NOMO-1 treated with dmso at 0.1 percent for 144 hours (cell line): Measurements from ENCODE around the gene PIGR.
A peak's percentile ranks its signal among the peaks of the same experiment; 100 is the strongest.
"Not testable (repeated sequence)": the region's sequence is repeated elsewhere in the genome, so short reads cannot be mapped to it uniquely, and the experiment has no call there.

ENCODE experiments used
- DNase-seq: peaks from one replicate; lab custom pipeline; 2025; ENCODE audit not compliant: unreplicated experiment; lab: John Stamatoyannopoulos, UW

PIGR gene

DNA sequence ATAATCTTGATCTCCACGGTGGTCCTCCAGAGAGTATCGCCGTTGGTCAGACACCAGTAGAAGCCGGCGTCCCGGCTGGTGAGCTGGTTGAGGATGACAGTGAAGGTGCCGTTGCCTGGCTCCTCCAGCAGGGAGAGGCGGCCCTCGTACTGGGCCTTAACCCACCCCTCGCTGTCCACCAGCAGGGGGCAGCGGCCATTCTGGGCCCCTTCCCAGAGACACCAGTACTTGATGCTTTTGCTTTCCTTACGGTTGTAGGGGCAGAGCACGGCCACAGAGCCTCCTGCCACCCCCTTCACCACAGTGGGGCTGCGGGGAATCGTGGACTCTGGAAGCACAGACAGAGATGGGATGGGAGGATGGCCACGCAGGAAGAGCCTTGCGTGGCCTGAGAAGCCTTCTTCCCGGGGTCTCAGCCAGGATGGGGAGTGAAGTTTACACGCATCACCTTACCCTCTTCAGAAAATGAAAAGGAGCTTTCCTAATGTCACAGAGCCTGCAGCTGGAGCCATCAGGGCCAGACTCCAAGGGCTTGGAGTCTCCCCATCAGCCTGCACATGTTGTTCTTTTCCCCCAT is 10.7 kb downstream of the PIGR start:
- peak; percentile 21 for DNase-seq

DNA sequence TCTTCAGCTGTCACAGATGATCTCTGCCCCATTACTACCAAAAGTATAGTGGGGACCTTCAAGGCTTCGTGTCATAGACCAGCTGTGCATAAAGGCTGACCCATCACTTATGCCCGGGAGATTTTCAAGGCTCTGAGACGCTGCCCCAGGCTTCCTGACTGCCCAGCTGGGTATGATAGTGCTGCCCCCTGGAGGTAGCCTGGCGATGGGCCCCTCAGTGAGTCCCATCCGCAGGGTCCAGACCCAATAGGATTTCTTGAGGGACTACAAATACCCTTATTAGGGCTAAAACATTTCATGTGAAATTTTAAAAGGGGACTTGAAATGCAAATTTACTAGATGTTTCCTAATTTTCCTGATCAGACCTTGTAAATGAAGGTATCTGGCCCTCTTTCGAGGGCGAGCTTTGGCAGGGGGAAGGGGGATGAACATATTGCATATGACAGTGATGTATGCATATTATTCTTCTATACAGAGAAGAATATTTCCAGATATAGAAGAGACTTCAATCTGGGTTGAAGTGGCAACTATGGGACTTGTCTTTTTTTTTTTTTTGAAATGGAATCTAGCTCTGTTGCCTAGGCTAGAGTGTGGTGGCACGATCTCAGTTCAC is 12.8 kb downstream of the PIGR start:
- DNase-seq: no peak

DNA sequence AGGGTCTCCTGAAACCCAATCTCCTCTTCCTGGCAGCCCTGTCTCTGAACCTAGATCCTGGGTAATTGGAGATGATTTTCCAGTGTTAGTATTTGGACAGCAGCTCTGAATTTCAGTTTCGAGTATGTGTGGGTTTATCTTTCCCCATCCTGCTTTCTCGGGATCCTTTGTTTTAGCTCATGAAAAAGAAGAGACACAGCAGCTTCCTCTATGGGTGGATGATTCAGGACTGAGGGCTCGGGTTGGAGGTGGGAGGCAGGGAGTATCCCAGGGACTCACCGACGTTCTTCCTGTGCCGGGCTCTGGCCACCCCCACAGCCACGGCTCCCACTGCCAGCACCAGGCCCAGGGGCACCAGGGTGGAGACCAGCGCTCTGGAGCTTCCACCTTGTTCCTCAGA is 14.1 kb downstream of the PIGR start:
- no peak for DNase-seq

DNA sequence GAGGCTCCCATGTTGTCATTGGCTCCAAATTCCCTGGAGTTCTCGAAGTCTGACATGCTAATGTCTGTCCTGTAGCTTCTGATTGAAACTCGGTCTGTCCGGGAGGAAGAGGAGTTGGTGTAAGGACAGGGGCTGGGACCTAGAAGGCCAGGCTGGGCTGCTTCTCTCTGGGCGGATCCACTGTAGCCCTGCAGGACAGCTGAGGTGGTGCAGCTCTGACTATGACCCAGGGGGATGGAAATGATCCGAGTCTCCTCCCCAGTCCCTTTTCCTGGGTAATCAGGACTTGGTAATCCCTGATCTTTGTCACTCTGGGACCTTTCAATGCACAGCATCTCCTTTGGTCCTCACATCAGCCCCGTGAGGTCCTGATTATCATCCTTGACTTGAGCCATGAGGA is 14.6 kb downstream of the PIGR start:
- DNase-seq: no peak

DNA sequence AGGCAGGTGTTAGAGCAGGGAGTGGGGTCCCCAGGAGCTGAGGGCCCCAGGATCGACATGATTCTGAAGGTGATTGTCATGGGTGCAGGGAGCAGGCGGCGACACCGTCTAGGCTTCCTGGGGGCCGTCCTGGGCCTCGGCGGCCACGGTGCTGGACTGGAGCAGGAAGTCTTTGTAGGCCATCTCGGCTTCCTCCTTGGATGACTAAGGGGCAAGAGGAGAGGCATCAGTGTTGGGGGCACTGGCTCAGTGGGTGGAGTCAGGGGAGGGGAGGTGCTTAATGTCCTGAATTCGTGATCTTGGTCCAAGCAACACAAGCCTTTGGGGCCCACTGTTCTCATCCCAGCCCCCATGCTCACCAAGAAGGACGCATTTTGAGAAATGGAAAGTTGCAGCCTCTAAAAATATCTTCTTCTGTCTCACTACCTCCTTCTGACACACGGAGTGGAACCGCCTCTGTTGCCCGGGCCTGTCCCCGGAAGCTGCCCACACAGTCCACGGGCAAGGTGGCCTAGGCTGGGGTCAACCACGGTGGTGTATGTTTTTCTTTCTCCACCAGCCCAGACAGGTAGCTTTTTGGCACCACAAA is 16.0 kb downstream of the PIGR start:
- peak; percentile 58 for DNase-seq

DNA sequence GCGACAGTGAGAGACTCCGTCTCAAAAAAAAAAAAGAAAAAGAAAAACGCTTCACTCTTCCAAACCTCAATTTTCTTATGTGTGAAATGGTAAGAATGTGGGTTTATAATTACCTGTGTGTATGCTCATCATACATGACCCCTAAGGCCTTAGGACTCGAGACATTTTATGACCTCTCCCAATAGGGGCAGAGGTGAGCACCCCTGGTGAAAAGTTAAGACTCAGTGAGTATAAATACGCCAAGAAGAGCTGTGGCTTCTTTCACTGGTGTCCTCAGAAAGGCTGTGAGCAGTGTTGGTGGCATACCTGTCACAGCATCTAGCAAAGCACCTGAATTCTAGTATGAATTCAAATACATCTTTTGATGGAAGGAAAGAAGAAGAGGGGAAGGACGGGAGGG is 16.7 kb downstream of the PIGR start:
- no peak for DNase-seq

DNA sequence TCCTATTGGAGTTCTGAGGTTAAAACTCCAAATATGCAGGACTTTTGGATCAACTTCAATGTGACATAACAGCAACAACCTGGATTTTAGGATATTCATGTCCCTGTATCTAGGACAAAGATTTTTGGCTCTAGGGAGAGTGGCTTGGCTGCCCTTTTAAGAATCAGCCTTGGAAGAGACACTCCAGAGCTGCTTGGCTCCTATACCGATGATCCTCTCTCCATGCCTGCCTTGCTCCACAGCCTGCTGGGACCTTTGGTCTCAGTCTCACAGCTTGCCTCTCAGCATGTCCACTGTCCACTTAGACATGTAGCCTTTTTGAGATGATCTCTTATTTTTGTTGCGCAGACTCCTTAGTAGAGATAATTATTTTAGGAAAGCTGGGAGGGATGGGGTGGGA is 20.0 kb downstream of the PIGR start:
- no peak for DNase-seq

DNA sequence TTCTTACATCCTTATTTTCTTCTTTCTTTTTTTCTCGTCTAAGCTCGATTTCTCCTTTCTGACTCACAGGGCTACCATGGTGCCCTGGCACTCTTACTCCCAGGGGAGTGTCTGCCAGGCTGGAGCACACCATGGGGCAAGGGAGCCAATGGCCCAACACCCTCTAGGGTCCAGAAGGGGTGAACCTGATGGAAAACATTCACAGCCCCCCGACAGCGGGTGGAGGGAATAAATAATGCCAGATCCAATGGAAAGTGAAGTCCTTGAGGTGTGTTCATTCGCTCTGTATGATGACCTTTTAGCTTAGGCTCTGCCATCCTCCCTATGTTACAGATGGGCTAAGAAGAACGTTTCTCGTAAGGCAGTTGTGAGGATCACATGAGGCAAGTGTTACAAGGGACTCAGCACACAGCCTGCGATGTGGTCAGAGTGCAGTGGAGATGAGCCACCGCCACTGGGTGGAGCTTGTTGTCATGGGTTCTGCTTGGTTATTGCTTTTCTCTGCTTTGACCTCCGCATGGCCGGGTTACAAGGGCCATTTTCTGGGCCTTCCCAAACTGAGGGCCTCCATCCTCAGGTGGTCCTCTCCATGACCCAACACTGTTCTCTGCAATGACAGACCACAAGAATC is 21.0 kb downstream of the PIGR start:
- DNase-seq: no peak

DNA sequence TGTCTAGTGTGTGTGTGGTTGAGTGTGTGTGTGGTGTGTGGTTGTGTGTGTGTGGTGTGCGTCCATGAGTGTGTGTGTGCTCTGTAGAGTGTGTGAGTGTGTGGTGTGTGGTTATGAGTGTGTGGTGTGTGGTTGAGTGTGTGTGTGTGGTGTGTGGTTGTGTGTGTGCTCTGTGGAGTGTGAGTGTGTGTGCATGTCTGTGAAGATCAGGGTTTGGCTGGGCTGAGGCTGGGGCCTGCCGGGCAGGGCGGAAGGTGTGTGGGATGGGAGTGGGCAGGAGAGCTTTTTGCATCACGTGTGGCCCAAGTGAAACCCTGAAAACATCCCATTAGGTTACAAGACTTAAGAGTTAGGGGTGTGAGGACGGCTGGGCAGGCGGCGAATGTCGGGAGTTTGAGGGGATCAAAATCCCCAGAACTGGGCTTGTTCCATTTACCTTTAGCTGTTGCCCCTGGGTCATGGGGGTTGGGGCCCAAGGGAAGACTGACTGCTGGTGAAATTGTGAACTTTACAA is 21.6 kb downstream of the PIGR start:
- DNase-seq: no peak

DNA sequence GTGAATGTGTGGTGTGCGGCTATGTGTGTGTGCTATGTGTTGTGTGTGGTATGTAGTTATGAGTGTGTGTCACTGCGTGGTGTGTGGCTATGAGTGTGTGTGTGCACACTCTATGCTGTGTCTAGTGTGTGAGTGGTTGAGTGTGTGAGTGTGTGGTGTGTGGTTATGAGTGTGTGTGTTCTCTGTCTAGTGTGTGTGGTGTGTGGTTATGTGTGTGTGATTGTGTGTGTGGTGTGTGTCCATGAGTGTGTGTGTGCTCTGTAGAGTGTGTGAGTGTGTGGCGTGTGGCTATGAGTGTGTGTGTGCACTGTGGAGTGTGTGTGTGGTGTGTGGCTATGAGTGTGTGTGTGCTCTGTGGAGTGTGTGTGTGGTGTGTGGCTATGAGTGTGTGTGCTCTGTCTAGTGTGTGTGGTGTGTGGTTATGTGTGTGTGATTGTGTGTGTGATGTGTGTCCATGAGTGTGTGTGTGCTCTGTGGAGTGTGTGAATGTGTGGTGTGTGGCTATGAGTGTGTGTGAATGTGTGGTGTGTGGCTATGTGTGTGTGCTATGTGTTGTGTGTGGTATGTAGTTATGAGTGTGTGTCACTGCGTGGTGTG is 22.2 kb downstream of the PIGR start:
- not testable (repeated sequence) for DNase-seq

DNA sequence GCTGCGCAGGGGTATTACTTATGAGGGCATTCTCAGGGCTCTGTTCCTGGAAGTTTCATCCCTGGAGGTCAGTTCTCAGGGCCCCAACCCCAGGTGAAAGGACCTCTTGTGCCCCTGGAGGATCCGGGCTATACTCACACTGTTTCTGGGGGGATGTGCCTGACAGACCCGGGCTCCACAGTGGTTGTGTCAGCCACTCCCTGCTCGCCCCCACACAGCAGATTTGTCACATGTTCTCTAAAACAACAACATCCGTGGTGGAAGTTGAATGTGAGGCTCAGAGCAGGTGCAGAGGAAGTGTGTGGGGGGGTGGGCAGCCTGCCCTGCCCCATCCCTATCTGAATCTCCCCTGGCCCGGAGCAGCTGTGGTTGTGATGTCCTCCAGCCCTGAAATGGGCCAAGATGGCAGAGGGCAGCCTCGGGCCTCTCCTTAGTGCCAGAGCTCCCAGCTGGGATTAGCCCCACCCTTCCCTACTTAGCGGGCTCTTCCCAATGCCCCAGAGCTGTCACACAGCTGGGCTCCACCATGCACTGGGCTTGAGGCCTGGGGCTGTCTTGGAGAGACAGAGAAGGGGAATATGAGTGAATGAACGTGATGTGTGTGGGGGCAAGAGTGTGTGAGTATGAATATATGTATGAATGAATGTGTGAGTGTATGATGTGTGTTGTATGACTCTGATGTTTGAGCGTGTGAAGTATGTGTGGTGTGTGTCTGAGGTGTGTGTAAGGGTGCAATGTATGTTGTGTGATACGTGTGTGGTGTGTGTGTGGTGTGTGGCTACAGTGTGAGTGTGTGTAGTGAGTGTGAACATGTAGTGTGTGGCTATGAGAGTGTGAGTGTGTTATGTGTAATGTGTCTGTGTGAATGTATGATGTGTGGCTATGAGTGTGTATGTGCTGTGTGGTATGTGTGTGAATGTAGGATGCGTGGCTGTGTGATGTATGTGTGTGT is 23.0 kb downstream of the PIGR start:
- no peak for DNase-seq

DNA sequence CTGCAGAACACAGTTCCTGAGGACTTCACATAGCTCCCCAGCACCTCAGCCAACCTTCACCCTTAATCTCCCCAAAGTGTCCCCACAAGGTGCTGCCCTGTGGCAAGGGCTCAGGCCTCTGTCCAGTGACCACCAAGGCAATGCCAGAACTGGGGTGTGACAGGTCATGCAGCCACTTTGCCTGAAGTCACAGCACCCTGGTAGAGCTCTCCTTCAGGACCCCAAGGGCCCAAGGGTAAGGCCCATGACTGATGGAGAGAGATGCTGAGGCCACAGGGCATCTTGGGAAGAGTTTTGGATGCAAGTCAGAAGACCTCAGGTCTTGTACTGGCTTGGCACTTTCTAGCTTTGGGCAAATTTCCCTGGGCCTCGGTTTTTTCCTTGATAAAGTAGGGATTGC is 23.7 kb downstream of the PIGR start:
- no peak for DNase-seq

DNA sequence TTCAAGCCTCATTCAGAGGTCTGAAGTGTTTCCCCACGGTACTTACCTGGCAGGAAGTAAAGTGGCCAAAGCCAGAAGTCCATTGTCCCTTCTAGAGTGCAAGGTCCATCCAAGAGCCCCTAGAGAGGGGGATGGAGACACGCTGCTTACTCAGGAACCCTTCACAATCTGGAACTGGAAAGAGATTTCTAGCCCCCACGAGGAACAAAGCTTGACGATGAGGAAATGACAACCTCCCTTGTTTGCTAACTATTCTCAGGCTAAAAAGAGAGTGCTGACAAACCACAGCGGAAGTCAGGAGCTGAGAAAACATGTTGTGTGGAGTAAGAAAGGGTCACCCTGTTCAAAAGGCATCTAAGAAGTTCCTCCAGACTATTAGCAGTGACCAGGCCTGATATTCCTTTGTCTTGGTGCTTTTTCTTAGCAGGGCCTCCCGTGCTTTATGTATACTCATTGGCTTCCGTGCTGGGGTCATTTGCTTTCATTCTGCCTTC is 24.4 kb downstream of the PIGR start, which contains the start of gene FCMR:
Gene FCMR (minus strand): TSS at position 170 of the 494 bp plus-strand sequence. CDS start 87 bp downstream, at position 83.
- peak; percentile 71 for DNase-seq

DNA sequence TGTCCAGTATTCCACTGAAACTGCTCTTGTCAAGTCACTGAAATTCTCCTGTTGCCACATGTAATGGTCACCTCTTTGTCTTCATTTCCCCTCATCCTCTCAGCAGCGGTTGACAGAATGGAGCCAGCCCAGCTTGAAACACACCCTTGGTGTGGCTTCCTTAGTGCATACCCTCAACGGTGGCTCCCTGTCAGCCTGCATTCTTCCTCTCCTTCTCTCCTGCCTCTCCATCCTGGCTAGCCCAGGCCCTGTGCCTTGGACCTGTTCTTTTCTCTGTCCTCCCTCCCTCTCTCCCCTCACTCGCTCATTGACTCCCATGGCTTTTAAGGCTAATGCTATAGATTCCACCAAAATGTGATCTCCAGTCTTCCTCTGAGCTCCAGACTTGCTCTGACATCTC is 28.2 kb downstream of the PIGR start:
- DNase-seq: no peak

DNA sequence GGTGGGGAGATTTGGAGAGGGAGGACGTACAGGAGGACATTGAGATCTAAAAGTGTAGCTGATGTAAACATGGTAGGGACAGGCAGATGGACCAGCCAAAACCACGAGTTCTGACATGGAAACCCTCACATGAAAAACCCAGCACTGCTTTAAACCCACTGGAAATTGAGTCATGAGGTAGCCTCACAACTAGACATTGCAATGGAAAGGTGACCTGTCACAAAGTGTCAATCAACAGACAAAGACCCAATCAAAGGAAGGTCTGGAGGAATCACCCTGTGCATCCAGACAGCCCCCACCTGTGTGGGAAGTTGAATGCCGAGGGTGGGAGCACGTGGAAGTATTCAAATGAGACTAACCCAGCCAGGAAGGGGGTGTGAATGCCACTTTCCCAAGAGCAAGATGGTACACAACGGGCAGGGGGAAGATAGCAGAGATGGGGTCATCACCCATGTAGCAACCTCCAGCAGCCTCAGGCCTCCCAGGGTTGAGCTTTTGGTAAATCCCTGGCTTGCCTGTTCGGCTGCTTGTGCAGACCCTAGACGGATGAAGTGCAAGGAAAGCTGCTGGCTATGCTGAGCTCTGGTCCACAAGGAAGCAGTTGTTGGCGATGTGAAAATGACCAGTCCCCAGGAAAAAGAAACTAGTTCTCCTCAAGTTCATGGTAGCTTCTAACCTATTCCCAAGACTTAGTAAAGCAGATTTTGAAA is 30.1 kb downstream of the PIGR start:
- DNase-seq: no peak

DNA sequence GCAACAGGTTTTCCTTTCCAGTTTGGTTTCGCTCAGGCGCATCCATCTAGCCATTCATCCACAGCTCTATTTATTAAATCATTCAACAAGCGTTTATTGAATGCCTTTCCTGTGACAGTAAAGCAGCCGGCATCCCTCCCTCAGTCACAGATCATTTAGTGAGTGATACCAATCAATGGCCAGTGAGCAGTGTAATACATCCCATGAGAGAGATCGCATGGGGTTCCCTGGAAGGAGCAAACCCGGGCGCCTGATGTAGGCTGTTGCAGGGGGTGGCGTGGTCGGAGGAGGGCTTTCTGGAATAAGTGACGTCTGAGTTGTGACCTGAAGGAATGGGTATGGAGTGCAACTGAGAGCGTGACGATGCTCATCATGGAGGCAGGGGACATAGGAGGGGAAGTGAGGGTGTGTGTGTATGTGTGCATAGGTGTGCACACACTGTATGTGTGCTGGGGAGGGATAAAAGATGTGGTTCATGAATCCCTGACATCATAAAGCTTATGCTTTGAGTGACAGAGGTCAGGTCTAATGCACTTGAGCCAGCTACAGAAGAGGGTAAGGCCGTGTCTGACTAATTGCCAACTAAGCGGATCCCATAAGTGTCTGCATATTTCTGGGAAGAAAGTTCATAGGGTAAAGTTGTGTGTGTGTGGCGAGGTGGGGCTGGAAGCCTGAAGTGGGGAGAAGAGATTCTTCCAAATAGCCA is 31.1 kb downstream of the PIGR start:
- no peak for DNase-seq

DNA sequence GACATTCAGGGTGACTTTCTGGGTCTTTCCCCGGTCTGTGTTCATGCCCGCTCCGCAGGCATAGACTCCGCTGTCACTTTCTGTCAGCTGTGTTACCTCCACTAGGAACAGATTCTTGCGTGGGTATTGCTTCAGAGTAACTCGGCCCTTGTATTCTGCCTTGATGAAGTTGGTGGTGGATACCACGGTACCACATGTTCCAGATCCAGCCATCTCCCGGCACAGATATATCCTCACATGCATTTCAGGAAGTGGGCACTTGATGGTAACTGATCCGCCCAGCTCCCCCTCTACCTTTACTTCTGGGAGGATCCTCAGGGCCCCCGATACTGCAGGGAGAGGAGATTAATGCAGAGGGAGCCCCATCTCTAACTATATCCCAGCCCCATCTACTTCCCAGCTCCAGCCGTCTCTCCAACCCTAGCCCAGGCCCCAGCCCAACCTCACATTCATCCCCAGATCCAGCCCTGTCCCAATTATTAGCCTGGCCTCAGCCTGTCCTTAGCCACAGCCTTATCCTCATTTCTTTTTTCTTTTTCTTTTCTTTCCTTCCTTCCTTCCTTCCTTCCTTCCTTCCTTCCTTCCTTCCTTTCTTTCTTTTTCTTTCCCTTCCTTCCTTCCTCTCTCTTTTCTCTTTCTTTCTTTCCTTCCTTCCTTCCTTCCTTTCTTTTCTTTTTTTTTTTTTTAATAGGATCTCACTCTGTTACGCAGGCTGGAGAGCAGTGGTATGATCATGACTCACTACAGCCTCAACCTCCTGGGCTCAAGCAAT is 32.3 kb downstream of the PIGR start:
- DNase-seq: no peak

DNA sequence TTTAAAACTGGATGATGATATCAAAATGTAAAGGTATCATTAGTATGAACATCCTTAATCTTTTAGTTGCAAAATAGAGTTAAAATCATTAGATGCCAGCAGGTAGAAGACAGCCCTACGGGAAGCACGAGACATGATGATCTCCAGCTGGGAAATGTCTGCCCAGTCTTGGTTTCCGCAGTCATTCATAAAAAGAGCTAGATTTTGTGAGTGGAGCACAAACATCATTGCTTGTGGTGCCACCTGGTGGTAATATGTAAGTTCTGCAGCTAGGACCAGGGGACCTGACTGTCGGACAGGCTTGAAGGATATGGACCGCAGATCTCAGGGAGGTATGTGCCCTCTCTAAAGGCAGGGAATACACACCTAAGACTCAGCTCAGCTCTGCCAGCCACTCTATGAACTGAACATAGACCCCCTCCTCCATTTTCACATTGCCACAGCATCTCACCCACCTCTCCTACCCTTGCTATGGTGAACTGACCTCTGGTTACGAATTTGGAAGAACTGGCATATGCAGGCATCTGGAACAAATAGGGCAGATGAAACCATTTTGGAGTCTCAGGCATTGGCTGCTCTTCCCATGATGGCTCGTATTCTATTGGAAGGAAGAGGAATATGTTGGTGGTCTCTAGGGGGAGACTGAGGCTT is 33.7 kb downstream of the PIGR start:
- peak; percentile 35 for DNase-seq
